BJ (cell line): Measurements from ENCODE around the gene MYO3B. TPM values are rescaled to one million over a fixed set of nuclear protein-coding genes. Genes with fewer than 3 reads are reported as not detected.

Source experiments
- CTCF ChIA-PET: fragments of 350-600 bp; formaldehyde crosslinking; extraction: SDS; loops from one replicate; lab custom pipeline; 2021; ENCODE audit warnings: antibody characterized with exemption, inconsistent platforms; lab: Yijun Ruan, JAX
- POLR2A ChIA-PET: fragments of 300-600 bp; sonication (Branson Sonifier 250); formaldehyde crosslinking; extraction: SDS; loops from one replicate; lab custom pipeline; 2021; ENCODE audit warnings: antibody characterized with exemption; lab: Charles Lee
- DNase-seq: peaks from one replicate; pipeline ENCODE4 v3.0.0-alpha.2; 2011; ENCODE audit warnings: low read depth
- H3K27me3 ChIP-seq: 2 replicates; pipeline ENCODE4 v1.6.0; 2011; ENCODE audit warnings: low read length; ENCODE audit not compliant: control insufficient read depth, insufficient read depth
- H3K36me3 ChIP-seq: 2 replicates; pipeline ENCODE4 v1.5.1; 2011; ENCODE audit warnings: low read length; ENCODE audit not compliant: control insufficient read depth, insufficient read depth
- H3K4me3 ChIP-seq: 2 replicates; pipeline ENCODE4 v1.5.1; 2011; ENCODE audit warnings: low read depth, mild to moderate bottlenecking, control low read depth, low read length
- CTCF ChIP-seq: IDR thresholded peaks from 2 replicates; pipeline ENCODE4 v1.5.1; 2011; ENCODE audit warnings: low read depth, mild to moderate bottlenecking, control low read depth, inconsistent platforms, low read length, moderate library complexity; ENCODE audit not compliant: insufficient read depth
- polyA plus RNA-seq: library from polyadenylated mRNA; depleted of rRNA; stranded (reverse); fragments of >200 nt; gene quantifications from 2 replicates; pipeline ENCODE4 v1.2.3, GENCODE V29; 2011

Gene MYO3B
- polyA plus RNA-seq, 1 experiment: not detected

GRCh38 chr2:170353723-170354122, 175.8 kb downstream of the MYO3B start:
- POLR2A ChIA-PET: no interaction called here
- TF ChIP-seq CTCF: no peak
- Histone ChIP-seq H3K27me3 (no peaks in the 10 kb centered on the region), H3K36me3 (no peaks in the 10 kb centered on the region), H3K4me3 (no peak overlapping the region)
- CTCF ChIA-PET: no interaction called here
- no peak for DNase-seq

GRCh38 chr2:170354388-170354787, 176.4 kb downstream of the MYO3B start:
- H3K27me3 ChIP-seq: no peaks in the 10 kb centered on the region
- H3K4me3 ChIP-seq: no peak overlapping the region
- no peak for TF ChIP-seq CTCF
- ChIA-PET CTCF (interaction anchor here (1.0 kb wide), 1 partner anchor 10 kb away, joined by 3 read pairs; no protein-coding TSS in a partner anchor), POLR2A (no interaction called here)
- no peak for DNase-seq
- H3K36me3 ChIP-seq: no peaks in the 10 kb centered on the region

- no peak for TF ChIP-seq CTCF
- H3K4me3 ChIP-seq: no peak overlapping the region
- POLR2A ChIA-PET: no interaction called here
- H3K27me3 ChIP-seq: no peaks in the 10 kb centered on the region
- DNase-seq: no peak
- no peaks in the 10 kb centered on the region for H3K36me3 ChIP-seq
- CTCF ChIA-PET: interaction anchor here (1.0 kb wide), 1 partner anchor 10 kb away, joined by 3 read pairs; no protein-coding TSS in a partner anchor
These were observed 177.2 kb downstream of the MYO3B start for GRCh38 chr2:170354855-170355780.

GRCh38 chr2:170359466-170359865, 181.5 kb downstream of the MYO3B start:
- no peak for DNase-seq
- no peak for TF ChIP-seq CTCF
- POLR2A ChIA-PET: no interaction called here

GRCh38 chr2:170360546-170361089, 182.7 kb downstream of the MYO3B start:
- TF ChIP-seq CTCF: no peak
- POLR2A ChIA-PET: no interaction called here
- peaks cover 2% of the 10 kb centered on the region; the same call in 1 of the 2 replicates for H3K27me3 ChIP-seq
- no peak for DNase-seq
- CTCF ChIA-PET: interaction anchor here (1.2 to 2.4 kb wide), 6 partner anchors 10 to 461 kb away, joined by 3 to 10 read pairs (median 4); no protein-coding TSS in a partner anchor
- no peaks in the 10 kb centered on the region for H3K36me3 ChIP-seq
- H3K4me3 ChIP-seq: no peak overlapping the region

More at GRCh38 chr2:170359466-170359865, 181.5 kb downstream of the MYO3B start:
- Histone ChIP-seq H3K36me3 (no peaks in the 10 kb centered on the region), H3K4me3 (no peak overlapping the region), H3K27me3 (no peaks in the 10 kb centered on the region; the same call in 1 of the 2 replicates)
- CTCF ChIA-PET: no interaction called here
